SU-DHL-6 (cell line): ENCODE measurements around the gene SEMA3B.

Experiments used
- CTCF ChIP-seq: fragments of 200-600 bp; sonication (generic); IDR thresholded peaks from one replicate; pipeline ENCODE4 v1.5.1; 2017; ENCODE audit warnings: antibody characterized with exemption, mild to moderate bottlenecking, low read length, moderate library complexity; ENCODE audit not compliant: insufficient read depth, poor library complexity, severe bottlenecking
- EZH2phosphoT487 ChIP-seq: fragments of 200-600 bp; sonication (generic), shearing (Covaris generic); conservative IDR thresholded peaks from 2 replicates; pipeline ENCODE4 v1.6.1; 2018; ENCODE audit warnings: mild to moderate bottlenecking, antibody characterized with exemption, low read length, moderate library complexity, mixed read lengths

GRCh38 chr3:50245251-50245745 lies 23.6 kb upstream of the SEMA3B start:
- TF ChIP-seq CTCF: no peak
- TF ChIP-seq EZH2phosphoT487: no peak
